Naive B cell (primary cell): ENCODE measurements around the gene FADS1. TPM values are rescaled to one million over a fixed set of nuclear protein-coding genes. Genes with fewer than 3 reads are reported as not detected.

Experiments
- ATAC-seq, 2 donors: fragments of 150-1000 bp; cut with Tn5 transposase; 2 replicates each; pipeline ENCODE4 v1.10.0; 2021; ENCODE audit warnings: low read depth in 2 of 2, mild to moderate bottlenecking in 2 of 2, moderate library complexity in 2 of 2
- DNase-seq: peaks from one replicate; pipeline ENCODE4 v3.0.0; 2022
- H3K27ac Mint-ChIP-seq, 6 donors: one replicate each; pipeline ENCODE4 v1.8.0; 2020 to 2022; ENCODE audit warnings: mild to moderate bottlenecking in 6 of 6, mixed read lengths in 6 of 6, moderate library complexity in 5 of 6, inconsistent platforms in 2 of 6
- H3K27me3 Mint-ChIP-seq, 3 donors: one replicate each; pipeline ENCODE4 v1.8.0; 2021 to 2022; ENCODE audit warnings: mixed read lengths in 3 of 3, mild to moderate bottlenecking in 1 of 3
- H3K36me3 Mint-ChIP-seq, 2 donors: one replicate each; pipeline ENCODE4 v1.8.0; 2020 to 2022; ENCODE audit warnings: mixed read lengths in 2 of 2, inconsistent platforms in 1 of 2, mild to moderate bottlenecking in 1 of 2
- H3K4me1 Mint-ChIP-seq, 3 donors: one replicate each; pipeline ENCODE4 v1.8.0; 2020 to 2022; ENCODE audit warnings: mixed read lengths in 3 of 3, inconsistent platforms in 1 of 3, mild to moderate bottlenecking in 1 of 3, moderate library complexity in 1 of 3
- H3K4me3 Mint-ChIP-seq, 8 donors: one replicate each; pipeline ENCODE4 v1.8.0; 2020 to 2022; ENCODE audit warnings: mild to moderate bottlenecking in 8 of 8, mixed read lengths in 8 of 8, moderate library complexity in 8 of 8, inconsistent platforms in 2 of 8
- H3K9me3 Mint-ChIP-seq, 7 donors: one replicate each; pipeline ENCODE4 v1.8.0; 2020 to 2022; ENCODE audit warnings: mixed read lengths in 7 of 7, mild to moderate bottlenecking in 5 of 7, inconsistent platforms in 2 of 7, moderate library complexity in 1 of 7
- polyA plus RNA-seq, 6 donors: library from polyadenylated mRNA; unstranded; fragments of 300-500 nt; fragmentation: Illumina TruSeq; gene quantifications; one replicate each; pipeline ENCODE4 v1.2.3, GENCODE V29; 2021; ENCODE audit warnings: low read depth in 6 of 6

FADS1 gene
- polyA plus RNA-seq, 6 donors from 2014 or later = 0.79 to 14.0 (median 1.6) TPM; not detected in 1

- Mint-ChIP-seq H3K27me3 (no peaks in the 10 kb centered on the region), H3K4me1 (peaks cover 22 to 44% (median 34%) of the 10 kb centered on the region in 3 donors), H3K4me3 (peak within 1 kb of the TSS; percentile 83 to 98 (median 96)), H3K27ac (peak within 1 kb of the TSS; percentile 97 to 100 (median 99)), H3K9me3 (no peaks in the 10 kb centered on the region), H3K36me3 (peaks cover 0 to 21% of the 10 kb centered on the region in 2 donors)
- DNase-seq (peak; percentile 90), ATAC-seq (peak; percentile 87 to 89)
Observed at GRCh38 chr11:61792310-61793082, 24.3 kb downstream of the FADS1 start, which contains the start of the genes FEN1 and TMEM258. FEN1 (plus strand) TSS chr11:61792911; CDS start chr11:61795362, 2,451 bp downstream. TMEM258 (minus strand) TSS chr11:61792599; CDS start chr11:61792558, 41 bp downstream.

GRCh38 chr11:61791737-61792309 lies 25.0 kb downstream of the FADS1 start:
- Mint-ChIP-seq H3K27ac (peak overlapping the region; percentile 97 to 100 (median 99)), H3K27me3 (no peaks in the 10 kb centered on the region), H3K4me1 (peaks cover 23 to 43% (median 30%) of the 10 kb centered on the region in 3 donors), H3K36me3 (peaks cover 0 to 21% of the 10 kb centered on the region in 2 donors), H3K9me3 (no peaks in the 10 kb centered on the region), H3K4me3 (peak overlapping the region; percentile 83 to 98 (median 96))
- DNase-seq (no peak), ATAC-seq (peak; percentile 18 to 22)

GRCh38 chr11:61787928-61788491 lies 28.8 kb downstream of the FADS1 start:
- no peaks in the 10 kb centered on the region for H3K9me3 Mint-ChIP-seq
- H3K27me3 Mint-ChIP-seq = no peaks in the 10 kb centered on the region
- ATAC-seq (no peak), DNase-seq (no peak)
- peaks cover 33 to 53% (median 50%) of the 10 kb centered on the region in 3 donors for H3K4me1 Mint-ChIP-seq
- no peak overlapping the region for H3K4me3 Mint-ChIP-seq
- H3K27ac Mint-ChIP-seq = peak overlapping the region in 1 of 6 donors; percentile 78
- peaks cover 0 to 21% of the 10 kb centered on the region in 2 donors for H3K36me3 Mint-ChIP-seq

GRCh38 chr11:61785837-61786402 lies 30.9 kb downstream of the FADS1 start:
- H3K36me3 Mint-ChIP-seq = peaks cover 0 to 21% of the 10 kb centered on the region in 2 donors
- H3K27me3 Mint-ChIP-seq = no peaks in the 10 kb centered on the region
- DNase-seq (peak; percentile 15), ATAC-seq (peak; percentile 64 to 68)
- no peaks in the 10 kb centered on the region for H3K9me3 Mint-ChIP-seq
- peaks cover 21 to 40% (median 37%) of the 10 kb centered on the region in 3 donors for H3K4me1 Mint-ChIP-seq
- H3K4me3 Mint-ChIP-seq = no peak overlapping the region
- peak overlapping the region in 1 of 6 donors; percentile 73 for H3K27ac Mint-ChIP-seq

- H3K4me1 Mint-ChIP-seq = peaks cover 12 to 29% (median 29%) of the 10 kb centered on the region in 3 donors
- ATAC-seq = no peak
- DNase-seq = no peak
- no peak overlapping the region for H3K4me3 Mint-ChIP-seq
- peak overlapping the region in 1 of 6 donors; percentile 73 for H3K27ac Mint-ChIP-seq
- H3K9me3 Mint-ChIP-seq = no peaks in the 10 kb centered on the region
- no peaks in the 10 kb centered on the region for H3K27me3 Mint-ChIP-seq
- peaks cover 0 to 9% of the 10 kb centered on the region in 2 donors for H3K36me3 Mint-ChIP-seq
Observed at GRCh38 chr11:61784506-61784805, 32.3 kb downstream of the FADS1 start.

- Mint-ChIP-seq H3K9me3 (no peaks in the 10 kb centered on the region), H3K27me3 (no peaks in the 10 kb centered on the region), H3K27ac (peak overlapping the region in 1 of 6 donors; percentile 10), H3K4me1 (peaks cover 12 to 28% (median 27%) of the 10 kb centered on the region in 3 donors), H3K36me3 (peaks cover 0 to 8% of the 10 kb centered on the region in 2 donors), H3K4me3 (no peak overlapping the region)
- ATAC-seq (no peak), DNase-seq (no peak)
Observed at GRCh38 chr11:61783717-61784505, 32.9 kb downstream of the FADS1 start.

- H3K27me3 Mint-ChIP-seq = peaks cover 0 to 4% (median 0%) of the 10 kb centered on the region in 3 donors
- peaks cover 12 to 32% (median 28%) of the 10 kb centered on the region in 3 donors for H3K4me1 Mint-ChIP-seq
- no peaks in the 10 kb centered on the region for H3K9me3 Mint-ChIP-seq
- no peak overlapping the region for H3K4me3 Mint-ChIP-seq
- no peak for DNase-seq
- H3K36me3 Mint-ChIP-seq = no peaks in the 10 kb centered on the region
- no peak overlapping the region for H3K27ac Mint-ChIP-seq
- no peak for ATAC-seq
Observed at GRCh38 chr11:61782841-61783240, 34.0 kb downstream of the FADS1 start.

- DNase-seq (no peak), ATAC-seq (no peak)
- H3K27ac Mint-ChIP-seq = no peak overlapping the region
- no peaks in the 10 kb centered on the region for H3K36me3 Mint-ChIP-seq
- H3K4me3 Mint-ChIP-seq = no peak overlapping the region
- H3K27me3 Mint-ChIP-seq = peaks cover 0 to 6% (median 0%) of the 10 kb centered on the region in 3 donors
- peaks cover 12 to 34% (median 28%) of the 10 kb centered on the region in 3 donors for H3K4me1 Mint-ChIP-seq
- no peaks in the 10 kb centered on the region for H3K9me3 Mint-ChIP-seq
Observed at GRCh38 chr11:61782299-61782698, 34.5 kb downstream of the FADS1 start.

GRCh38 chr11:61781585-61781984 lies 35.2 kb downstream of the FADS1 start:
- Mint-ChIP-seq H3K4me3 (no peak overlapping the region), H3K27me3 (peaks cover 0 to 8% (median 0%) of the 10 kb centered on the region in 3 donors), H3K4me1 (peaks cover 12 to 33% (median 31%) of the 10 kb centered on the region in 3 donors), H3K27ac (no peak overlapping the region), H3K36me3 (no peaks in the 10 kb centered on the region), H3K9me3 (no peaks in the 10 kb centered on the region)
- no peak for DNase-seq
- no peak for ATAC-seq

- H3K9me3 Mint-ChIP-seq = no peaks in the 10 kb centered on the region
Observed at GRCh38 chr11:61780581-61781162, 36.1 kb downstream of the FADS1 start.

GRCh38 chr11:61779666-61780525 lies 36.9 kb downstream of the FADS1 start:
- ATAC-seq (no peak), DNase-seq (no peak)
- H3K27ac Mint-ChIP-seq = peak overlapping the region in 1 of 6 donors; percentile 41
- peak overlapping the region in 2 of 8 donors; percentile 34 to 53 for H3K4me3 Mint-ChIP-seq
- H3K36me3 Mint-ChIP-seq = no peaks in the 10 kb centered on the region
- peaks cover 10 to 22% (median 19%) of the 10 kb centered on the region in 3 donors for H3K4me1 Mint-ChIP-seq
- H3K9me3 Mint-ChIP-seq = no peaks in the 10 kb centered on the region
- peaks cover 0 to 23% (median 9%) of the 10 kb centered on the region in 3 donors for H3K27me3 Mint-ChIP-seq

More at GRCh38 chr11:61780581-61781162, 36.1 kb downstream of the FADS1 start:
- H3K27ac Mint-ChIP-seq = peak overlapping the region in 1 of 6 donors; percentile 41
- H3K36me3 Mint-ChIP-seq = no peaks in the 10 kb centered on the region
- H3K27me3 Mint-ChIP-seq = peaks cover 0 to 15% (median 1%) of the 10 kb centered on the region in 3 donors
- no peak for ATAC-seq
- H3K4me3 Mint-ChIP-seq = no peak overlapping the region
- DNase-seq = no peak
- peaks cover 9 to 28% (median 22%) of the 10 kb centered on the region in 3 donors for H3K4me1 Mint-ChIP-seq
